HG03558 (cell line): ENCODE data around the gene LOXL4.
"Not testable (repeated sequence)": the region's sequence is repeated elsewhere in the genome, so short reads cannot be mapped to it uniquely, and the experiment has no call there.

Source experiments
- ATAC-seq: cut with Tn5 transposase; IDR thresholded peaks from one replicate; pipeline ENCODE4 v1.9.1; 2021; ENCODE audit warnings: moderate number of reproducible peaks; ENCODE audit not compliant: unreplicated experiment; ENCODE audit errors: extremely low read depth

The LOXL4 gene

GRCh38 chr10:98248018-98248417 is 20.0 kb downstream of the LOXL4 start:
- no peak for ATAC-seq

DNA sequence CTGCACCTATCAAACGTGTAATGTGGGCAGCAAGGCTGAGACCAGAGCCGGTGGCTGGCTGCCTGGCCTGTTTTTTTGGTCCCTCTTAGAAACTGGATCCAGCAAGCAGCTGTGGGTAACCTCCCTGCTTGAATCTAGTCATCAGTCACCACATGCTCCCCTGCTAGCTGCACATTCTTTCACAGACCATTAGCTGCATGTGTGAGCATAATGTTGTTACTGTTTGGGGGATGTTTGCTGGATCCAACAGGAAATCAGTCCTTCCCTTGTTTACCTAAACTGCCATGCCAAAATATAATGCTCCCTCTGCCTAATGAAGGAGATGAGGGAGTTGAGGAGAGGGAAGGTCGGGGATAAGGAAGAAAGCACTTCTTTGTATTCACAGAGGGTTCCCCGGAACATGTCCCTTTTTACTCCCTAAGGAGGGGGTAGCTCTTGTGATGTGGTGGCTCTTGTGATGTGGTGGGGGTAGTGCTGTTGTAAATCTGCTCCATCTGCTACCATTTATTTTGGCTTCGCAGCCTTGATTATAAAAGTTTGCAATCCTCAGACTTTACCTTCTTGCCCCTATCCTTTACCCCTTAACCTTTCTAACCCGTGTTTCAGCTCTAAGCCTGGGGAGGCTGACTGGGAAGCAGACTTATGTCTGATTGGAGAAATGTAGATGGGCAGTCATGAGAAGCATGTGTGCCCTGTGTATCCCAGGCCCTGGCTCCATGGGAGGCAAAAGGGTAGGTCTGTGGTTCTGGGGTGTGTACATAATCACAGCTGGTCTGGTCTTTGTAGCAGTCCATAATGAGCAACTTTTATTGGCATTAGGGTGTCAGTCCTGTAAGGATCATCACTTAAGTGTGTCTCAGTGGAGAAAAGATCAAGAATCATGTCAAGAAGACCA is 20.8 kb downstream of the LOXL4 start:
- no peak for ATAC-seq

GRCh38 chr10:98244586-98244985 is 23.4 kb downstream of the LOXL4 start:
- no peak for ATAC-seq

DNA sequence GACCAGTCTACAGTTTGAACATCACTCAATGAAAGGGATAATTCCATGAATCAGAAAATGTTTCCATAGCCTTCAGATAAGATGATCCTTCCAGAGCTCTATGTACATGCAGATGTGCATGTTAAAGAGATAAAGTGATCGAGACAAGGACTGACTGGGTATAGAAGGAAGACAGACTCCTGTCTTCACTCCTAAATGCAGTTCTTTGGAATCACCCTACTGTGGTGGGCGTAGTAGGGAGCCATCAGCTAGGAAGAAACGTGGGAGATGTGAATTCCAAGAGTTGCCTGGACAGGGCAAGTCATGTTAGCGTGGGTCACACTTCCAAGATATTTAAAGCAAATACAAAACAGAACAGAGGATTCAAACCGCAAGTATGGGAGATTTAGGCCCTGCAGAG is 23.9 kb downstream of the LOXL4 start:
- no peak for ATAC-seq

DNA sequence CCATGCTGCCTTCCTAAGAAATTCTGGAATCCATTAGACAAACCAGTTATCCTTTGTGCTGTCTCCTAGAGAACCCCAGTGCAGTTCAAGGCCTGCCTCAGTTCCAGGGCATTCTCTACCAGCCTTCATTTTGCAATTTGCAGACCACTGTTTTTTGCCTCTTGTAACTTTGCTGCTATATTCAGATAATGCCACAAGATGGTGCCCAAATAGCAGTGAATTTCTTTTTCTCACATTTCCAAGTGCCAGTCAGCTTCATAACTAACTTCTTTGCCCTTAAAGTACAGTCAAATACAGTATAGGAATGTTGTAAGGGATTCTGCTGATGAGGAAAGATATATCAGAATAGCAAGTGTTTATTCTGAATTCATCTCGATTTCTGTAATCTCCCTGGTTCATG is 25.2 kb downstream of the LOXL4 start:
- no peak for ATAC-seq

- ATAC-seq = no peak
Observed at GRCh38 chr10:98240524-98240923, 27.5 kb downstream of the LOXL4 start.

- no peak for ATAC-seq
Observed at GRCh38 chr10:98238391-98238790, 29.6 kb downstream of the LOXL4 start.

- ATAC-seq = no peak
Observed at GRCh38 chr10:98236862-98237261, 31.1 kb downstream of the LOXL4 start.

GRCh38 chr10:98235846-98236245 is 32.1 kb downstream of the LOXL4 start:
- ATAC-seq = no peak

GRCh38 chr10:98231417-98231816 is 36.6 kb downstream of the LOXL4 start:
- ATAC-seq = no peak

GRCh38 chr10:98228266-98228665 is 39.7 kb downstream of the LOXL4 start:
- ATAC-seq = not testable (repeated sequence)

- not testable (repeated sequence) for ATAC-seq
Observed at GRCh38 chr10:98227713-98228112, 40.3 kb downstream of the LOXL4 start.

- ATAC-seq = no peak
Observed at GRCh38 chr10:98226508-98227144, 41.4 kb downstream of the LOXL4 start.

DNA sequence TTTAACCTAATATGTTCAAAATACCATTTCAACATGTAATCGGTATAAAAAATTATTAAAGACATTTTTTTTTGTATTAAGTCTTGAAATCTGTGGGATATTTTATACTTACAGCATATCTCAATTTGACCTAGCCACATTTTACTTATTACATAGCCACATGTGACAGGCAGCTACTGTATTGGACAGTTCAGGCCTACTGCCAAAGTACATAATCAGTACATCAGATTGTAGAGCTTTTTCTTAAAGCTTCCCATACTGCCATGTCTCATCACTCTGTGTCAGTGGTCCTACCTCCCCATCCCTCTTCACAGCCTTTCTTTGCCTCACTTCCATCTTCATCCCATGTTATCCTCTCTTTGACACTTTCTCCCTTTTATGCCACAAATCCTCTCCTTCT is 43.0 kb downstream of the LOXL4 start:
- ATAC-seq = no peak

DNA sequence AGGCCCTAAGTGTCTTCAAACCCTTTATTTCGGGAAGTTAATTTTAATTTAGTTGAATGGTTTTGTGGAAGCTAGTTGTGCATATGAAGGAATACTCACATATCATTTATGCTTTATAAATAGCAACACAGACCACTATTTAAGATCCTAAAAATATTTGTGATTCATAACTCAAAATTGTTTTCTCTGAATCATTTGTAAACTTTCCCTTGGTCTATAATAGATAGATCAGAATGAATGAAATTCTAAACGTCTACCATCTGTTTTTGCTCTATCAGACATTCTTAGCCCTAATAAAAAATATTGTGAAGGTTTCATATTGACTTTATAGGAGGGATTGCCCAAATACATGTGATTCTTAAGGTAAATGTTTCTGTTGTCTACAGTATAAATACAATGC is 43.5 kb downstream of the LOXL4 start:
- no peak for ATAC-seq

GRCh38 chr10:98223874-98224273 is 44.1 kb downstream of the LOXL4 start:
- ATAC-seq = no peak

- no peak for ATAC-seq
Observed at GRCh38 chr10:98217801-98218200, 50.2 kb downstream of the LOXL4 start.

GRCh38 chr10:98215373-98215772 is 52.6 kb downstream of the LOXL4 start:
- ATAC-seq = no peak

- ATAC-seq = no peak
Observed at GRCh38 chr10:98213740-98214139, 54.3 kb downstream of the LOXL4 start.

GRCh38 chr10:98212196-98212595 is 55.8 kb downstream of the LOXL4 start:
- ATAC-seq = no peak

DNA sequence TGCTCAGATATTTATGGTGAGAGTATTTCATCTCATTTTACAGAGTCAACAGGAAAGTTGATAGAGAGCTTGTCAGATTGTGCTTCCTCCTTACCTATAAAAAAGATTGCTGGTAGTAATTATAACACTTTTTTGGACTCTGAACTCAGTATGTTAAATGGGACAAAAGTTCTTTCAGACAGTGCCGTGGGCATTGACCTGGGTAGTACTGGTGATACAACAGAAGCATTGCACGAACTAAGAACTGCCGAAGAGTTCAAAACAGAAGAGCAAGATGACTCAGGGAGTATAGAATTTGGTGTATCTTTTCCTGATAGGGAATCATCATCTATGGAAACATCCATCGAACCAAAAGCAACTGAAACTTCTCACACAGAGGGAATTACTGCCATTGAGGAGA is 58.6 kb downstream of the LOXL4 start:
- ATAC-seq = no peak

DNA sequence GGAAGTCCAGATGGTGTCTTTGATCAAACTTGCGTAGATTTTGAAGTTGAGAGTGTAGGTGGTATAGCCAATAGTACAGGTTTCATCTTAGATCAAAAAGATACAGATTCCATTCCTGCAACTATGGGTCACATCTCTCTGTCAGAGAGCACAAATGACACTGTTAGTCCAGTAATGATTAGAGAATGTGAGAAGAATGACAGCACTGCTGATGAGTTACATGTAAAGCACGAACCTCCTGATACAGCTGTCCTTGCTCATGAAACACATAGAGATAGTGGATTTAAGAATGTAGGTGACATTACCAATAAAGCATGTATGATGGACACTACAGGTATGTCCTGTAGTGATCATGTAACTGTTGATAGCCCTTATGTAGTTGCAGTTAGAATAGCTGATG is 59.1 kb downstream of the LOXL4 start:
- no peak for ATAC-seq
